Left ventricle myocardium inferior (tissue), 1 donor: ENCODE data around the gene RHOJ. TPM values are rescaled to one million over a fixed set of nuclear protein-coding genes. Genes with fewer than 3 reads are reported as not detected.

Source experiments
- DNase-seq: peaks from one replicate; pipeline ENCODE4 v3.0.0-alpha.2; 2020
- H3K27ac ChIP-seq: fragments of 200-600 bp; replicated peaks from 2 replicates; pipeline ENCODE4 v1.8.0; 2021
- H3K27me3 ChIP-seq: fragments of 200-600 bp; 2 replicates; pipeline ENCODE4 v1.8.0; 2021; ENCODE audit warnings: low read depth
- H3K36me3 ChIP-seq: fragments of 200-600 bp; 2 replicates; pipeline ENCODE4 v1.8.0; 2021
- H3K4me1 ChIP-seq: fragments of 200-600 bp; 2 replicates; pipeline ENCODE4 v1.8.0; 2021
- H3K4me3 ChIP-seq: fragments of 200-600 bp; 2 replicates; pipeline ENCODE4 v1.8.0; 2021; ENCODE audit warnings: mild to moderate bottlenecking, moderate library complexity
- H3K9me3 ChIP-seq: fragments of 200-600 bp; replicated peaks from 2 replicates; pipeline ENCODE4 v1.8.0; 2021
- intact Hi-C: fragments of 100-400 bp; cut with micrococcal nuclease; formaldehyde crosslinking; loops from one replicate; pipeline ENCODE4 v1.11.0; 2022
- total RNA-seq: library from RNA; stranded (reverse); fragmentation: NEBNext Ultra II Directional; extraction: Animal tissue kit (Norgen Biotek cat#: 25700); gene quantifications from one replicate; pipeline ENCODE4 v1.2.1, GENCODE V29; 2021
- TF ChIP-seq, protein P1 (sequence below): fragments of 200-600 bp; IDR thresholded peaks from 2 replicates; pipeline ENCODE4 v1.8.0; 2021; ENCODE audit warnings: antibody characterized with exemption, mild to moderate bottlenecking, borderline replicate concordance
- donor health status: DM: no; HTN: yes; CAD: no; lungs with severe emphysema.

Gene RHOJ
- total RNA-seq, 1 donor from 2014 or later = 14.6 TPM

DNA sequence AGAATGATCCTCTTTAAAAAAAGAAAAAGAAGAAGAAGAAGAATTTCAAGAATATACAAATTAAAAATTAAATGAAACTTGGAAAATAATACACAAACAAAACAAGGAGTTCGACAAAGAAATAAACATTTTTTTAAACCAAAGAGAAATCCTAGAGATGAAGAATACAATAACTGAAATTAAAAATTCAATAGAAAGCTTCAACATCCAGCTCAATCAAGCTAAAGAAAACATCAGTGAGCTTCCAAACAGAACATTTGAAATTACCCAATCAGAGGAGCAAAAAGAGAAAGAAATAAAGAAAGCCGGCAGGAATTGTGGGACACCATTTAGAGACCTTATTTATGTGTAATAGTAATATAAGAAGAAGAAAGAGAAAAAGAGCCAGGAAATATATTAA, 37.2 kb upstream of the RHOJ start:
- Histone ChIP-seq H3K4me3 (no peak overlapping the region), H3K4me1 (no peaks in the 10 kb centered on the region), H3K27me3 (no peaks in the 10 kb centered on the region), H3K27ac (no peak overlapping the region), H3K9me3 (peaks cover 25% of the 10 kb centered on the region), H3K36me3 (no peaks in the 10 kb centered on the region)
- TF ChIP-seq, protein P1, sequence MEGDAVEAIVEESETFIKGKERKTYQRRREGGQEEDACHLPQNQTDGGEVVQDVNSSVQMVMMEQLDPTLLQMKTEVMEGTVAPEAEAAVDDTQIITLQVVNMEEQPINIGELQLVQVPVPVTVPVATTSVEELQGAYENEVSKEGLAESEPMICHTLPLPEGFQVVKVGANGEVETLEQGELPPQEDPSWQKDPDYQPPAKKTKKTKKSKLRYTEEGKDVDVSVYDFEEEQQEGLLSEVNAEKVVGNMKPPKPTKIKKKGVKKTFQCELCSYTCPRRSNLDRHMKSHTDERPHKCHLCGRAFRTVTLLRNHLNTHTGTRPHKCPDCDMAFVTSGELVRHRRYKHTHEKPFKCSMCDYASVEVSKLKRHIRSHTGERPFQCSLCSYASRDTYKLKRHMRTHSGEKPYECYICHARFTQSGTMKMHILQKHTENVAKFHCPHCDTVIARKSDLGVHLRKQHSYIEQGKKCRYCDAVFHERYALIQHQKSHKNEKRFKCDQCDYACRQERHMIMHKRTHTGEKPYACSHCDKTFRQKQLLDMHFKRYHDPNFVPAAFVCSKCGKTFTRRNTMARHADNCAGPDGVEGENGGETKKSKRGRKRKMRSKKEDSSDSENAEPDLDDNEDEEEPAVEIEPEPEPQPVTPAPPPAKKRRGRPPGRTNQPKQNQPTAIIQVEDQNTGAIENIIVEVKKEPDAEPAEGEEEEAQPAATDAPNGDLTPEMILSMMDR = no peak
- no peak for DNase-seq
- intact Hi-C loops = no loop called here

DNA sequence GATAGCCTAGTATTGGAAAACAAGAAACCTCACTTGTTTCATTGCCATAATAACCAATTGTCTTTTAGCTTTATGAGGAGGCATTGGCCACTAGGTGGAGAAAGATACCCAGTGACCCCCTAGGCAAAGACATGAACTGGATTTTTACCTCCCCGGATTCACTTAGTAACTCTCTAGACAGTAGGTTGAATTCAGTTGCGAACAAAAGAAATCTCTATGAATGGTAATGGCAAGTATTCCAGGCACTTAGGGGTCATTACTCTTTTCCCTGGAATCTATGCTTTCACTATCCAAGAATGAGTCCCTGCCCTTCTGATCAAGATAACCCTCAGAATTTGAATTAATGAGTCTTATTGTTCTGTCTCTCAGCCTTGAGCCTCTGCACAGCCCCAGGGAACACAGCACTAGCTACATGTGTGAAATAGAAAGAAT, 29.5 kb upstream of the RHOJ start:
- no peaks in the 10 kb centered on the region for H3K36me3 ChIP-seq
- TF ChIP-seq, protein P1 = peak; percentile 74
- no peak for DNase-seq
- intact Hi-C loops = loop anchor here (2.0 kb wide), 1 partner anchor 102 kb away; no protein-coding TSS in a partner anchor
- H3K27me3 ChIP-seq = no peaks in the 10 kb centered on the region
- H3K4me3 ChIP-seq = no peak overlapping the region
- peaks cover 26% of the 10 kb centered on the region for H3K4me1 ChIP-seq
- H3K27ac ChIP-seq = peak overlapping the region; percentile 37
- H3K9me3 ChIP-seq = no peaks in the 10 kb centered on the region

DNA sequence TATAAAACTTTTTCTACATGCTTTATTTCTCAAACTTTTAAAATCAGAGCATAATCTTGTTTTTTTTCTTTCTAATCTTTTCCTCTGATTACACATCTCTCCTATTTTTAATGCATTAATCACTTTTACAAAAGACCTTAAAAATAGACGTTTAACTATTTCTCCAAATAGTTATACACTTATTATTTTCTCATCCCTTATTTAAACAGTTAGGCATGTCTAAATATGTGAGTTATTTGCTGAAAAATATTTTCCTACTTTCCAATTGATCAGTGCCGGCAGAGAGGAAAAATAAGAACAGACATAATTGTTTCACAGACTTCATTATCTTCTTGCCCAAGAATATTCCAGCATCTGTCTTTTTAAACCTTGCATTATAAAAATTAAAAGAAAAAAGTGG, 28.7 kb upstream of the RHOJ start:
- Histone ChIP-seq H3K27me3 (no peaks in the 10 kb centered on the region), H3K27ac (no peak overlapping the region), H3K36me3 (no peaks in the 10 kb centered on the region), H3K9me3 (no peaks in the 10 kb centered on the region), H3K4me3 (no peak overlapping the region), H3K4me1 (peaks cover 26% of the 10 kb centered on the region)
- intact Hi-C loops = loop anchor here (2.0 kb wide), 1 partner anchor 101 kb away; no protein-coding TSS in a partner anchor
- TF ChIP-seq, protein P1 = no peak
- no peak for DNase-seq

DNA sequence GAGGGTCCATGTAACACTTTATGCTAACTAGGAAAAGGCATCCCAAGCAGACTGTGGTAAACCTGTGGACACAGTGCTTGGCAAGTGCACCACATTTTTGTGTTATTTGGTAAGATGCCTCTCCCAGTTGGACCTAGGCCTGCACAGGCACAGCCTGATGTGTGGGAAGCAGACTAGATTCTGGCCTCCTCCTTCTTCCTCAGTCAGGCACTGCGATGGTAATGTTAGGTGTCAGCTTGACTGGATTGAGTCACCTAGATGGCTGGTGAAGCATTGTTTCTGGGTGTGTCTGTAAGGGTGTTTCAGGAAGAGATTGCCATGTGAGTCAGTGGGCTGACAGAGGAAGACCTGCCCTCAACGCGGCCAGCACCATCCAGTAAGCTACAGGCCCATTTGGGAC, 25.3 kb upstream of the RHOJ start:
- intact Hi-C loops = no loop called here
- no peak for DNase-seq

DNA sequence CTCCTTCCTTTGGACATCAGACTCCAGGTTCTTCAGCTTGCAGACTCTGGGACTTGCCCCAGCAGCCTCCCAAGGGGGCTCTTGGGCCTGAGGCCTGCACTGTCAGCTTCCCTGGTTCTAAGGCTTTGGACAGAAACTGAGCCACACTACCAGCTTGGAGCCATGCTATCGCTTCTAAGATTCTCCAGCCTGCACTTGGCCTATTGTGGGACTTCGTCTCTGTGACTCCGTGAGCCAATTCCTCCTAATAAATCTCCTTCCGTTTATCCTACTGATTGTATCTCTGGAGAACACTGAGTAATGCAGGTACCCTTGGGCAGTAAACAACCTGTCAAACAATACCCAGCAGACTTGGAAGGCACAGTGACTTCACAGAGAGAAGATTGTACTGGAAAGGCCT, 24.9 kb upstream of the RHOJ start:
- intact Hi-C loops = no loop called here
- Histone ChIP-seq H3K4me1 (peaks cover 21% of the 10 kb centered on the region), H3K27ac (peak overlapping the region; percentile 43), H3K27me3 (no peaks in the 10 kb centered on the region), H3K36me3 (no peaks in the 10 kb centered on the region), H3K9me3 (peaks cover 9% of the 10 kb centered on the region), H3K4me3 (no peak overlapping the region)
- TF ChIP-seq, protein P1 = no peak
- peak; percentile 26 for DNase-seq

More for the DNA sequence above, 25.3 kb upstream of the RHOJ start:
- TF ChIP-seq, protein P1 = no peak
- Histone ChIP-seq H3K36me3 (no peaks in the 10 kb centered on the region), H3K4me3 (no peak overlapping the region), H3K27me3 (no peaks in the 10 kb centered on the region), H3K9me3 (peaks cover 9% of the 10 kb centered on the region), H3K4me1 (peaks cover 26% of the 10 kb centered on the region), H3K27ac (peak overlapping the region; percentile 43)

DNA sequence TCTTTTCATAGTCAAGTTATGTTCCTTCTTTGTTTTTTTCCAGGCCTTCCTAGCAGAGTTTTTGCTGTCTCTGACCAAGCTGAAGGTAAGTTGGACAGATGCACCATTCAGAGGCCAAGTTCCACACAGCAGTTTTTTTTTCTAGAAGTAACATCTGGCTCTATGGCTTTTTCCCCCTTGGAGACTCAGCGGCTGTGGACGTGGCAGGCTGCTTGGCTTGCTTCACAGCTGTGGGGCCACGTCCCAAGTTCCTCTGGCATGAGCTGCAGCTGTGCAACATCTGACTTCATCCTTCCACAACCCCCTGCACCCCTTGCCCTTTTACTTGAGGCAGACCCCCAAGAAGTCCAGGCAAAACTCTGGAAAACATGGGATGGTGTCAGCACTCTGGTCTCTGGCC, 24.2 kb upstream of the RHOJ start:
- peaks cover 9% of the 10 kb centered on the region for H3K9me3 ChIP-seq
- H3K27ac ChIP-seq = peak overlapping the region; percentile 43
- no peaks in the 10 kb centered on the region for H3K36me3 ChIP-seq
- H3K27me3 ChIP-seq = no peaks in the 10 kb centered on the region
- DNase-seq = peak; percentile 53
- no peak overlapping the region for H3K4me3 ChIP-seq
- H3K4me1 ChIP-seq = peaks cover 15% of the 10 kb centered on the region
- TF ChIP-seq, protein P1 = no peak
- intact Hi-C loops = no loop called here
